B cell (primary cell): ENCODE results near the gene C12orf75. TPM values are rescaled to one million over a fixed set of nuclear protein-coding genes. Genes with fewer than 3 reads are reported as not detected.

ENCODE experiments used
- ATAC-seq: fragments of 200-7000 bp; cut with Tn5 transposase; one replicate; pipeline ENCODE4 v1.10.0; 2021; ENCODE audit warnings: low read depth, mild to moderate bottlenecking, moderate number of reproducible peaks, moderate library complexity
- CTCF ChIA-PET: fragments of 350-600 bp; sonication (Branson Sonifier 250); formaldehyde crosslinking; loops from one replicate; lab custom pipeline; 2021; ENCODE audit warnings: antibody characterized with exemption, inconsistent platforms; lab: Charles Lee
- POLR2A ChIA-PET: fragments of 350-600 bp; sonication (Branson Sonifier 250); formaldehyde crosslinking; loops from one replicate; lab custom pipeline; 2021; ENCODE audit warnings: antibody characterized with exemption; lab: Charles Lee
- DNase-seq: peaks from one replicate; pipeline ENCODE4 v3.0.0; 2013
- H2AFZ ChIP-seq: 2 replicates; pipeline ENCODE4 v1.6.1; 2012; ENCODE audit warnings: mild to moderate bottlenecking, low read depth, low read length; ENCODE audit not compliant: insufficient read depth, poor library complexity, severe bottlenecking
- H3K27ac ChIP-seq, 2 donors: 1 replicate in 1 of 2; 2 replicates in 1 of 2; pipeline ENCODE4 v1.5.1; 2012 to 2013; ENCODE audit warnings: low read length in 2 of 2, mild to moderate bottlenecking in 2 of 2, moderate library complexity in 1 of 2
- H3K27me3 ChIP-seq, 4 experiments: fragments of 200-600 bp in 1 of 4; sonication (generic) in 1 of 4; replicated peaks in 1 of 4; 1 replicate in 2 of 4; 2 replicates in 2 of 4; pipeline versions ENCODE4 v1.6.1 to v1.7.0; 2013 to 2016; ENCODE audit warnings: low read length in 3 of 4, mild to moderate bottlenecking in 2 of 4, mixed read lengths in 1 of 4, moderate library complexity in 1 of 4; ENCODE audit not compliant: insufficient read depth in 4 of 4, control insufficient read depth in 3 of 4; ENCODE audit errors: control extremely low read depth in 1 of 4
- H3K36me3 ChIP-seq, 2 experiments: replicated peaks in 1 of 2; 1 replicate in 1 of 2; 2 replicates in 1 of 2; pipeline versions ENCODE4 v1.6.1 to v1.7.1; 2013; ENCODE audit warnings: low read length in 1 of 2; ENCODE audit not compliant: insufficient read depth in 2 of 2, control insufficient read depth in 1 of 2; ENCODE audit errors: control extremely low read depth in 1 of 2, extremely low read depth in 1 of 2
- H3K4me1 ChIP-seq, 2 donors: fragments of 200-600 bp in 1 of 2; sonication (generic) in 1 of 2; 1 replicate in 1 of 2; 2 replicates in 1 of 2; pipeline versions ENCODE4 v1.5.1 to v1.6.1; 2013 to 2017; ENCODE audit warnings: low read length in 2 of 2; ENCODE audit not compliant: control insufficient read depth in 2 of 2, insufficient read depth in 2 of 2
- H3K4me2 ChIP-seq: replicated peaks from 2 replicates; pipeline ENCODE3; 2012; ENCODE audit warnings: mild to moderate bottlenecking, low read depth, low read length; ENCODE audit not compliant: poor library complexity, severe bottlenecking
- H3K4me3 ChIP-seq, 5 experiments: fragments of 200-600 bp in 1 of 5; sonication (generic) in 1 of 5; 1 replicate in 3 of 5; 2 replicates in 2 of 5; pipeline versions ENCODE4 v1.5.1 to v1.7.0; 2011 to 2016; ENCODE audit warnings: low read length in 4 of 5, mild to moderate bottlenecking in 4 of 5, low read depth in 2 of 5, control low read depth in 1 of 5, moderate library complexity in 1 of 5; ENCODE audit not compliant: insufficient read depth in 1 of 5; ENCODE audit errors: control extremely low read depth in 1 of 5, extremely low read depth in 1 of 5
- H3K79me2 ChIP-seq: fragments of 200-600 bp; sonication (generic); one replicate; pipeline ENCODE4 v1.6.0; 2016; ENCODE audit warnings: low read length; ENCODE audit not compliant: control insufficient read depth, insufficient read depth
- H3K9ac ChIP-seq: fragments of 200-600 bp; sonication (generic); 2 replicates; pipeline ENCODE4 v1.6.1; 2017; ENCODE audit warnings: mild to moderate bottlenecking, low read length, moderate library complexity
- H3K9me3 ChIP-seq, 3 donors: one replicate each; pipeline versions ENCODE4 v1.6.1 to v1.7.1; 2013; ENCODE audit warnings: low read length in 2 of 3; ENCODE audit not compliant: control insufficient read depth in 2 of 3, insufficient read depth in 1 of 3; ENCODE audit errors: control extremely low read depth in 1 of 3
- H4K20me1 ChIP-seq: 2 replicates; pipeline ENCODE4 v1.6.0; 2012; ENCODE audit warnings: mild to moderate bottlenecking, low read length; ENCODE audit not compliant: insufficient read depth, control insufficient read depth, poor library complexity, severe bottlenecking
- H3K27ac Mint-ChIP-seq: one replicate; pipeline ENCODE4 v1.8.0; 2021; ENCODE audit warnings: mixed read lengths
- H3K27me3 Mint-ChIP-seq: one replicate; pipeline ENCODE4 v1.8.0; 2021; ENCODE audit warnings: mixed read lengths
- H3K4me1 Mint-ChIP-seq: one replicate; pipeline ENCODE4 v1.8.0; 2021; ENCODE audit warnings: mixed read lengths
- H3K4me3 Mint-ChIP-seq: one replicate; pipeline ENCODE4 v1.8.0; 2021; ENCODE audit warnings: mixed read lengths
- H3K9me3 Mint-ChIP-seq: one replicate; pipeline ENCODE4 v1.8.0; 2022; ENCODE audit warnings: mixed read lengths; ENCODE audit not compliant: insufficient read depth
- EZH2 ChIP-seq: IDR thresholded peaks from 2 replicates; pipeline ENCODE4 v1.6.1; 2012; ENCODE audit warnings: borderline replicate concordance, low read depth, mild to moderate bottlenecking, moderate library complexity, low read length; ENCODE audit not compliant: insufficient read depth, poor library complexity, severe bottlenecking
- WGBS: methylation state at CpG from one replicate; pipeline ENCODE4 v1.1.5; 2013; ENCODE audit warnings: missing lambda C conversion rate; ENCODE audit not compliant: insufficient coverage; 5-methylcytosine and 5-hydroxymethylcytosine counted together
- intact Hi-C: fragments of 100-400 bp; cut with micrococcal nuclease; formaldehyde crosslinking; loops from one replicate; pipeline ENCODE4 v1.10.0; 2022
- polyA plus RNA-seq: library from polyadenylated mRNA; depleted of rRNA; stranded (reverse); fragments of >200 nt; gene quantifications from 2 replicates; pipeline ENCODE4 v1.2.3, GENCODE V29; 2012
- total RNA-seq, 2 donors: library from RNA; stranded (reverse); fragments of 120-200 nt in 1 of 2; gene quantifications; 1 replicate in 1 of 2; 2 replicates in 1 of 2; pipeline versions ENCODE4 v1.2.3 to v1.2.4, GENCODE V29; 2013 to 2022
- TF ChIP-seq, protein P1 (sequence below): fragments of 200-600 bp; IDR thresholded peaks from one replicate; pipeline ENCODE4 v1.8.0; 2022; ENCODE audit warnings: antibody characterized with exemption, mild to moderate bottlenecking

C12orf75 gene
- total and polyA plus RNA-seq, 2 donors (not counting 1 experiment from before 2014, with no cell fraction given) = 8.5 to 12.9 TPM

DNA sequence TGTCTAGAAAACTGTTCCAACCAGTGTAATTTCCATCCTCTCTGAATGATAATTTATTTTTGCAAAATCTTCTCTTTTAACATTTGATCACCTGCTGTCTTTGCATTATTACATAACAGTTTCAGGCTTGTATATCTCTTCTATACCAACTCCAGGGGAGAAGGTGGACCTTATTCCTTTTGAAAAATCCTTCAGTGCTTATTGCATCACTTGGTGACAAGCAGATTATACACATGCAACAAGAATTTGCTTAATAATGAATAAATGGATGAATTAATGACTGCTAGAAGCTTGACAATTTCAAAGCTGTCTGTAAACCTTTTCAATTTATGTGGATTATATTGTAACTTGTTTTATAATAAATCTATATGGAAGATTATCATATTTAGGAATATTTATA lies 37.3 kb upstream of the C12orf75 start:
- POLR2A ChIA-PET = no interaction called here

DNA sequence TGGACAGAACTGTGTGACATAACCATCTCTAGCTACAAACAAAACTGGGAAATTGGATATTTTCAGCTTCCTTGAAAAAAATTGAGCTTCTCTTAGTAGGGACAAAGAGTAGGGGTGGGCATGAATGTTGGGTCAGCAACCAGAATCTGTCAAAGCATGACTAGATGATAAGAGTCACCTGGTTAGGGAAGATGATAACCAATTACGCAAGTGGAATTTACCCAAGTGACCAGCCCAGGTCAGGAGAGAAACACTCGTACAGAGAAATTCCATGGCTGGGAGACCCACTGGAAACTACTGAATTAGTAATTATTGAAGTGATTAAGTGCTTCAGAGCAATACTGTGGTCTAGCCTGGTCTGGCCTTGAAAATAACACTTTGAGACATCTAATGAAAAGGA lies 36.3 kb upstream of the C12orf75 start:
- peaks cover 16% of the 10 kb centered on the region for H3K27me3 Mint-ChIP-seq
- no peak for DNase-seq
- no peak for ATAC-seq
- Histone ChIP-seq H3K36me3 (no peaks in the 10 kb centered on the region), H3K9me3 (peaks cover 0 to 9% (median 5%) of the 10 kb centered on the region in 3 donors), H3K27ac (no peak overlapping the region), H3K27me3 (no peaks in the 10 kb centered on the region), H3K79me2 (no peaks in the 10 kb centered on the region), H3K4me2 (no peak overlapping the region), H2AFZ (no peak overlapping the region), H3K9ac (no peak overlapping the region), H3K4me1 (no peaks in the 10 kb centered on the region), H4K20me1 (no peaks in the 10 kb centered on the region), H3K4me3 (no peak overlapping the region)
- ChIA-PET POLR2A (no interaction called here), CTCF (no interaction called here)
- H3K27ac Mint-ChIP-seq = no peak overlapping the region
- WGBS = 96% methylated on average over 2 of the region's 2 CpGs
- no peaks in the 10 kb centered on the region for H3K4me1 Mint-ChIP-seq
- peaks cover 2% of the 10 kb centered on the region for H3K9me3 Mint-ChIP-seq
- TF ChIP-seq EZH2 = no peak
- TF ChIP-seq, protein P1, sequence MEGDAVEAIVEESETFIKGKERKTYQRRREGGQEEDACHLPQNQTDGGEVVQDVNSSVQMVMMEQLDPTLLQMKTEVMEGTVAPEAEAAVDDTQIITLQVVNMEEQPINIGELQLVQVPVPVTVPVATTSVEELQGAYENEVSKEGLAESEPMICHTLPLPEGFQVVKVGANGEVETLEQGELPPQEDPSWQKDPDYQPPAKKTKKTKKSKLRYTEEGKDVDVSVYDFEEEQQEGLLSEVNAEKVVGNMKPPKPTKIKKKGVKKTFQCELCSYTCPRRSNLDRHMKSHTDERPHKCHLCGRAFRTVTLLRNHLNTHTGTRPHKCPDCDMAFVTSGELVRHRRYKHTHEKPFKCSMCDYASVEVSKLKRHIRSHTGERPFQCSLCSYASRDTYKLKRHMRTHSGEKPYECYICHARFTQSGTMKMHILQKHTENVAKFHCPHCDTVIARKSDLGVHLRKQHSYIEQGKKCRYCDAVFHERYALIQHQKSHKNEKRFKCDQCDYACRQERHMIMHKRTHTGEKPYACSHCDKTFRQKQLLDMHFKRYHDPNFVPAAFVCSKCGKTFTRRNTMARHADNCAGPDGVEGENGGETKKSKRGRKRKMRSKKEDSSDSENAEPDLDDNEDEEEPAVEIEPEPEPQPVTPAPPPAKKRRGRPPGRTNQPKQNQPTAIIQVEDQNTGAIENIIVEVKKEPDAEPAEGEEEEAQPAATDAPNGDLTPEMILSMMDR = no peak
- intact Hi-C loops = no loop called here
- no peak overlapping the region for H3K4me3 Mint-ChIP-seq

More for the DNA sequence above, 37.3 kb upstream of the C12orf75 start:
- Mint-ChIP-seq H3K4me1 (no peaks in the 10 kb centered on the region), H3K9me3 (peaks cover 2% of the 10 kb centered on the region), H3K4me3 (no peak overlapping the region), H3K27ac (no peak overlapping the region), H3K27me3 (peaks cover 16% of the 10 kb centered on the region)
- no peaks in the 10 kb centered on the region for H3K36me3 ChIP-seq
- no peak overlapping the region for H2AFZ ChIP-seq
- H3K79me2 ChIP-seq = no peaks in the 10 kb centered on the region
- peaks cover 0 to 4% (median 3%) of the 10 kb centered on the region in 3 donors for H3K9me3 ChIP-seq
- H4K20me1 ChIP-seq = no peaks in the 10 kb centered on the region
- no peak overlapping the region for H3K4me2 ChIP-seq
- H3K4me1 ChIP-seq = no peaks in the 10 kb centered on the region
- intact Hi-C loops = no loop called here
- H3K27me3 ChIP-seq = no peaks in the 10 kb centered on the region
- H3K9ac ChIP-seq = no peak overlapping the region
- H3K4me3 ChIP-seq = no peak overlapping the region
- no peak for ATAC-seq
- DNase-seq = no peak
- H3K27ac ChIP-seq = no peak overlapping the region
- TF ChIP-seq, protein P1 = no peak
- no peak for TF ChIP-seq EZH2
- CTCF ChIA-PET = no interaction called here
